AG04450 (cell line): ENCODE results near the gene CACNA1G. TPM values are rescaled to one million over a fixed set of nuclear protein-coding genes. Genes with fewer than 3 reads are reported as not detected.

Experiments used
- CTCF ChIA-PET: fragments of 300-600, 350-600 bp; formaldehyde crosslinking; extraction: SDS; loops from one replicate; lab custom pipeline; 2022; ENCODE audit warnings: antibody characterized with exemption, inconsistent platforms; lab: Charles Lee
- POLR2A ChIA-PET: fragments of 350-600 bp; formaldehyde crosslinking; extraction: SDS; loops from one replicate; lab custom pipeline; 2021; ENCODE audit warnings: antibody characterized with exemption, inconsistent platforms; lab: Yijun Ruan, JAX
- DNase-seq: peaks from one replicate; pipeline ENCODE4 v3.0.0-alpha.2; 2011; ENCODE audit warnings: low read depth, low spot score
- H3K27ac ChIP-seq: one replicate; pipeline ENCODE4 v1.5.1; 2012; ENCODE audit warnings: low read depth, low read length, control low read depth
- H3K27me3 ChIP-seq: one replicate; pipeline ENCODE4 v1.6.0; 2012; ENCODE audit warnings: low read length; ENCODE audit not compliant: control insufficient read depth, insufficient read depth
- H3K4me3 ChIP-seq: 2 replicates; pipeline ENCODE4 v1.5.1; 2011; ENCODE audit warnings: mild to moderate bottlenecking, low read depth, low read length, control low read depth
- H3K9me3 ChIP-seq: 2 replicates; pipeline ENCODE4 v1.5.1; 2012; ENCODE audit warnings: low read length; ENCODE audit not compliant: control insufficient read depth, insufficient read depth
- polyA plus RNA-seq: library from polyadenylated mRNA; depleted of rRNA; stranded (reverse); fragments of >200 nt; gene quantifications from 2 replicates; pipeline ENCODE4 v1.2.3, GENCODE V29; 2011
- TF ChIP-seq, protein P1 (sequence below): IDR thresholded peaks from 2 replicates; pipeline ENCODE4 v1.5.1; 2011; ENCODE audit warnings: low read depth, low read length, control low read depth, inconsistent platforms

CACNA1G gene
- polyA plus RNA-seq, 1 experiment: 0.05 TPM

DNA sequence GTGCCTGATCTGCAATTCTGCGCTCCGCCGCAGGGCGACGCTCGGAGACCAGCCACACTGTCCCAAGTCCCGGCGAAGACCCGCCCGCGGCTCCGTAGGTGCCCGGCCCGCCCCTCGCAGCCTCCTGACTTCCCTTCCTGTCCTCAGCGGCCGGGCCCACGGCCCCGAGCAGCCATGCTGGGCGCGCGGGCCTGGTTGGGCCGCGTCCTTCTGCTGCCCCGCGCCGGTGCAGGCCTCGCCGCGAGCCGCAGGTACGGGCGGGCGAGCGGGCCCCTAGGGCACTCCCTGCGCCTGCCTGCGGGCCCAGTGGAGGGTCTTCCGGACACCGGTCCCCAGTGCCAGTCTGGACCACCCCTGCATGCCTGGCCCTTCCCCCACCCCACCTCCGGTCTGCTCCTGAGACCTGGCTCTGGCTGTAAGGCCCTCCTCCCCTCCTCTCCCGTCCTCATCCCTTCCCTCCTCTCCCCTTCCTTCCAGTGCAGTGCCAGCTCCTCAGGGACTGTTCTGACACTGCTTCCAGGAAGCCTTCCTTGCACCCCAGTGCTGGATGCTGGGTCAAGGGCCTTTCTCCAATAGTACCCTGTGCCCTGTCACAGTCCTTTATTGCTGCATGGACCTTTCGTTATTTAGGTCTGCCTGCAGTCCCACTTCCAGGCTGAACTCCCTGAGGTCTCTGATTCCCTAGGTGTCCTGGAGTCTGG lies 13.3 kb upstream of the CACNA1G start, which contains the start of gene SPATA20:
Gene SPATA20 (plus strand): TSS at position 140 of the 701 bp plus-strand sequence. CDS start 35 bp downstream, at position 175.
- CTCF ChIA-PET: interaction anchor here (0.6 to 7.5 kb wide), 6 partner anchors 134 to 295 kb away, joined by 3 to 192 read pairs (median 3); no protein-coding TSS in a partner anchor
- peak within 1 kb of the TSS; percentile 73 for H3K4me3 ChIP-seq
- DNase-seq: peak; percentile 63
- no peaks in the 10 kb centered on the region for H3K9me3 ChIP-seq
- H3K27ac ChIP-seq: no peak within 1 kb of the TSS
- POLR2A ChIA-PET: interaction anchor here (0.5 to 0.6 kb wide), 2 partner anchors 77 to 125 kb away, joined by 3 to 7 read pairs; no protein-coding TSS in a partner anchor
- H3K27me3 ChIP-seq: no peaks in the 10 kb centered on the region
- TF ChIP-seq, protein P1, sequence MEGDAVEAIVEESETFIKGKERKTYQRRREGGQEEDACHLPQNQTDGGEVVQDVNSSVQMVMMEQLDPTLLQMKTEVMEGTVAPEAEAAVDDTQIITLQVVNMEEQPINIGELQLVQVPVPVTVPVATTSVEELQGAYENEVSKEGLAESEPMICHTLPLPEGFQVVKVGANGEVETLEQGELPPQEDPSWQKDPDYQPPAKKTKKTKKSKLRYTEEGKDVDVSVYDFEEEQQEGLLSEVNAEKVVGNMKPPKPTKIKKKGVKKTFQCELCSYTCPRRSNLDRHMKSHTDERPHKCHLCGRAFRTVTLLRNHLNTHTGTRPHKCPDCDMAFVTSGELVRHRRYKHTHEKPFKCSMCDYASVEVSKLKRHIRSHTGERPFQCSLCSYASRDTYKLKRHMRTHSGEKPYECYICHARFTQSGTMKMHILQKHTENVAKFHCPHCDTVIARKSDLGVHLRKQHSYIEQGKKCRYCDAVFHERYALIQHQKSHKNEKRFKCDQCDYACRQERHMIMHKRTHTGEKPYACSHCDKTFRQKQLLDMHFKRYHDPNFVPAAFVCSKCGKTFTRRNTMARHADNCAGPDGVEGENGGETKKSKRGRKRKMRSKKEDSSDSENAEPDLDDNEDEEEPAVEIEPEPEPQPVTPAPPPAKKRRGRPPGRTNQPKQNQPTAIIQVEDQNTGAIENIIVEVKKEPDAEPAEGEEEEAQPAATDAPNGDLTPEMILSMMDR: peak; percentile 95

DNA sequence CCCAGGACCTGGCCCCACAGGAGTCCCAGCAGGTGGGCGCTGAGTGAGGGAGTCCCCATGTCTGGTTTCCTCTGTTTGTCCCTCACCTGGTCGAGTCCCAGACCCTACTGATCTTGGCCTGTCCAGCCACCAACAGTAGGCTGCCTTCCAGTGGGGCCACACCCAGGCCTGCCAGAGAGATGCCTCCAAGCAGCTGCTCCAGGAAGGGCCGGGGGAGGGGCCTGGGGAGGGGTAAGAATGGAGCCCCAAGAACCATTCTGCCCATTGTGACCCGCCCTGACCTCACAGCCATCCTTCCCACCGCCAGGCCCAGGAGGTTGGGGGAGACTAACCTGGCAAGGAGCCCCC lies 12.8 kb upstream of the CACNA1G start:
- DNase-seq: no peak
- CTCF ChIA-PET: interaction anchor here (0.6 to 7.5 kb wide), 4 partner anchors 134 to 294 kb away, joined by 3 to 192 read pairs (median 4); no protein-coding TSS in a partner anchor
- no peak overlapping the region for H3K27ac ChIP-seq
- peak overlapping the region; percentile 73 for H3K4me3 ChIP-seq
- TF ChIP-seq, protein P1: no peak
- H3K9me3 ChIP-seq: no peaks in the 10 kb centered on the region
- POLR2A ChIA-PET: interaction anchor here (0.6 kb wide), 1 partner anchor 124 kb away, joined by 3 read pairs; no protein-coding TSS in a partner anchor
- H3K27me3 ChIP-seq: no peaks in the 10 kb centered on the region

DNA sequence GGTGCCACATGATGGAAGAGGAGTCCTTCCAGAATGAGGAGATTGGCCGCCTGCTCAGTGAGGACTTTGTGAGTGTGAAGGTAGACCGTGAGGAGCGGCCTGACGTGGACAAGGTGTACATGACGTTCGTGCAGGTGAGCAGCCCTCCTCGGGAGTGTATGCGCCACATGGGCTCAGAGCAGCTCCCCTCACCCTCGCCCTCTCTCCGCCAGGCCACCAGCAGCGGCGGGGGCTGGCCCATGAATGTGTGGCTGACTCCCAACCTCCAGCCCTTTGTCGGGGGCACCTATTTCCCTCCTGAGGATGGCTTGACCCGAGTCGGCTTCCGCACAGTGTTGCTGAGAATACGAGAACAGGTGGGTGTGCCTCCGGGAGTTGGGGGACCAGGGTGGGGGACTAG lies 11.7 kb upstream of the CACNA1G start:
- H3K27me3 ChIP-seq: no peaks in the 10 kb centered on the region
- no peaks in the 10 kb centered on the region for H3K9me3 ChIP-seq
- CTCF ChIA-PET: interaction anchor here (0.6 to 7.5 kb wide), 7 partner anchors 7 to 157 kb away, joined by 3 to 192 read pairs (median 28); partner anchors contain the start of gene CACNA1G
- no peak overlapping the region for H3K4me3 ChIP-seq
- TF ChIP-seq, protein P1: no peak
- H3K27ac ChIP-seq: no peak overlapping the region
- POLR2A ChIA-PET: no interaction called here
- DNase-seq: no peak

DNA sequence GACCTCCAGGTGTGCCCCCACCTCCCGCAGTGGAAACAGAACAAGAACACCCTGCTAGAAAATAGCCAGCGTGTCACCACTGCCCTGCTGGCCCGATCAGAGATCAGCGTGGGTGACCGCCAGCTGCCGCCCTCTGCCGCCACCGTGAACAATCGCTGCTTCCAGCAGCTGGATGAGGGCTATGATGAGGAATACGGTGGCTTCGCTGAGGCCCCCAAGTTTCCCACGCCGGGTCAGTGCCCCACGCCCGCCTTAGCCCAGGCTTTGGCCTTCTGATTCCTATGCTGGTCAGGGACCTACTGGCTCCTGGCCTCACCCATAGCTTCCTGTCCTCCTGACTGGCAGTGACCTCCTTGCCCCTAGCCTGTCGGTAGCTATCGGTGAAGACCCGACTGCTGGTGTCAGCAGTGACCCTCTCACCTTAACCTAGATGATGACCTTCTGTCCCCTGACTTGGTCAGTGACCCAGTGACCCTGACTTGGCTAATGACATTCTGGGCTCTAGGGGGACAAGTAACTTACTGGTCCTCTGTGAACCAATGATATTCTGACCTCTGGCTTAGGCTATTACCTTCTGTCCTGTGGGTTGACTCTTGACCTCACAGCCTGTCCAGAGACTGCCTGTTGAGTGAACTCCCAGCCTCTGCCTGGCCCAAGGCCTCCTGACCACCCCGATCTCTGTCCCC lies 11.1 kb upstream of the CACNA1G start:
- CTCF ChIA-PET: interaction anchor here (0.6 to 7.5 kb wide), 11 partner anchors 8 to 156 kb away, joined by 3 to 192 read pairs (median 16); partner anchors contain the start of gene CACNA1G
- POLR2A ChIA-PET: no interaction called here
- Histone ChIP-seq H3K27ac (no peak overlapping the region), H3K27me3 (no peaks in the 10 kb centered on the region), H3K4me3 (no peak overlapping the region), H3K9me3 (no peaks in the 10 kb centered on the region)
- TF ChIP-seq, protein P1: no peak
- DNase-seq: no peak
